ENCODE data around the gene ZNF57. TPM values are rescaled to one million over a fixed set of nuclear protein-coding genes. Genes with fewer than 3 reads are reported as not detected.
"Not testable (repeated sequence)": the region's sequence is repeated elsewhere in the genome, so short reads cannot be mapped to it uniquely, and the experiment has no call there.

ZNF57 gene
- total RNA-seq, 4 donors from 2014 or later, result 3.2 to 7.7 (median 5.3) TPM

- intact Hi-C loops (cut with DNase I; ENCODE audit: low total_unique reads), result no loop called here
- Histone ChIP-seq H3K27me3 (no peaks in the 10 kb centered on the region), H3K4me1 (no peaks in the 10 kb centered on the region), H3K27ac (no peak within 1 kb of the TSS), H3K36me3 (no peaks in the 10 kb centered on the region), H3K9me3 (no peaks in the 10 kb centered on the region), H3K4me3 (peak within 1 kb of the TSS in 1 of 2 donors; percentile 40)
- DNase-seq, result peak in 1 of 2 donors; percentile 32
- TF ChIP-seq CTCF (IDR thresholded peaks at IDR 0.05), result no peak
- TF ChIP-seq POLR2A (IDR thresholded peaks at IDR 0.05), result no peak
Observed at GRCh38 chr19:2867025-2867991, 33.4 kb upstream of the ZNF57 start, which contains the start of gene ZNF556. Gene ZNF556, plus strand, starts transcription at chr19:2867335. Its CDS starts 87 bp downstream, at chr19:2867422.

GRCh38 chr19:2869618-2870017 lies 31.1 kb upstream of the ZNF57 start:
- Histone ChIP-seq H3K36me3 (no peaks in the 10 kb centered on the region), H3K4me1 (no peaks in the 10 kb centered on the region), H3K27me3 (no peaks in the 10 kb centered on the region), H3K27ac (no peak overlapping the region), H3K4me3 (no peak overlapping the region), H3K9me3 (no peaks in the 10 kb centered on the region)
- DNase-seq, result no peak
- intact Hi-C loops (cut with DNase I; ENCODE audit: low total_unique reads), result no loop called here
- TF ChIP-seq CTCF (IDR thresholded peaks at IDR 0.05), result no peak
- TF ChIP-seq POLR2A (IDR thresholded peaks at IDR 0.05), result no peak

GRCh38 chr19:2872175-2872574 lies 28.6 kb upstream of the ZNF57 start:
- TF ChIP-seq CTCF (IDR thresholded peaks at IDR 0.05), result peak in 2 of 4 experiments; percentile 13 to 40
- H3K27me3 ChIP-seq; H3K4me1 ChIP-seq; H3K27ac ChIP-seq; H3K9me3 ChIP-seq; H3K36me3 ChIP-seq; DNase-seq; intact Hi-C loops (cut with DNase I; ENCODE audit: low total_unique reads); H3K4me3 ChIP-seq: not testable (repeated sequence)

- no peak overlapping the region for H3K27ac ChIP-seq
- H3K36me3 ChIP-seq, result no peaks in the 10 kb centered on the region
- no peaks in the 10 kb centered on the region for H3K4me1 ChIP-seq
- H3K27me3 ChIP-seq, result no peaks in the 10 kb centered on the region
- no peak for DNase-seq
- intact Hi-C loops (cut with DNase I; ENCODE audit: low total_unique reads), result no loop called here
- no peak overlapping the region for H3K4me3 ChIP-seq
- peaks cover 0 to 15% of the 10 kb centered on the region in 2 donors for H3K9me3 ChIP-seq
- TF ChIP-seq CTCF (IDR thresholded peaks at IDR 0.05), result no peak
- no peak for TF ChIP-seq POLR2A (IDR thresholded peaks at IDR 0.05)
Observed at GRCh38 chr19:2877398-2878331, 23.1 kb upstream of the ZNF57 start.

All from uterus (tissue), 4 donors.